ENCODE data around the gene ACVR2A. TPM values are rescaled to one million over a fixed set of nuclear protein-coding genes. Genes with fewer than 3 reads are reported as not detected.

ACVR2A gene
- polyA plus RNA-seq, 1 donor (not counting 4 experiments of a cell fraction or from before 2014, with no cell fraction given), result 6.6 TPM

- Histone ChIP-seq H3K4me1 (ENCODE audit: control insufficient read depth, extremely low read depth, insufficient read depth, low read length) (peaks cover 2% of the 10 kb centered on the region), H4K20me1 (ENCODE audit: control insufficient read depth, extremely low read depth, insufficient read depth, low read length) (no peaks in the 10 kb centered on the region), H3K9me3 (ENCODE audit: control insufficient read depth, low read depth, low read length) (no peaks in the 10 kb centered on the region), H3K36me3 (ENCODE audit: control insufficient read depth in 2 of 2, extremely low read depth in 1 of 2, insufficient read depth in 2 of 2, low read length in 2 of 2) (no peaks in the 10 kb centered on the region), H3K4me3 (ENCODE audit: control insufficient read depth in 2 of 3, extremely low read depth in 1 of 3, insufficient read depth in 2 of 3, low read depth in 1 of 3, low read length in 3 of 3) (no peak overlapping the region), H3K9ac (ENCODE audit: control insufficient read depth, extremely low read depth, insufficient read depth, low read length) (no peak overlapping the region), H3K79me2 (ENCODE audit: control insufficient read depth, insufficient read depth, low read length) (peaks cover 32% of the 10 kb centered on the region), H3K27me3 (ENCODE audit: control insufficient read depth, extremely low read depth, insufficient read depth, low read length) (no peaks in the 10 kb centered on the region), H3K9me1 (ENCODE audit: control insufficient read depth, extremely low read depth, insufficient read depth, low read length) (no peaks in the 10 kb centered on the region), H3K4me2 (ENCODE audit: control insufficient read depth, extremely low read depth, insufficient read depth, low read depth, low read length) (no peak overlapping the region), H2AFZ (ENCODE audit: control insufficient read depth, low read length) (no peak overlapping the region), H3K27ac (ENCODE audit: control insufficient read depth, insufficient read depth, low read length) (no peak overlapping the region)
- TF ChIP-seq EZH2 (IDR thresholded peaks at IDR 0.05; ENCODE audit: low read length) (no peak), CTCF (optimal IDR thresholded peaks at IDR 0.05 in 1 of 3, IDR thresholded peaks at IDR 0.05 in 1 of 3, conservative IDR thresholded peaks at IDR 0.05 in 1 of 3; ENCODE audit: extremely low read depth in 1 of 3, insufficient read depth in 2 of 3, low read length in 3 of 3) (no peak)
- DNase-seq (ENCODE audit: low read depth, low spot score) (no peak), FAIRE-seq (peak; percentile 53)
- dilution Hi-C loops (cut with MboI; ENCODE audit: extremely low pct_ligation_motif_present, low sequenced_read_pairs), result no loop called here
Observed at GRCh38 chr2:147867050-147867449, 22.2 kb downstream of the ACVR2A start.

GRCh38 chr2:147869934-147870333 lies 25.1 kb downstream of the ACVR2A start:
- Histone ChIP-seq H3K27ac (ENCODE audit: control insufficient read depth, insufficient read depth, low read length) (no peak overlapping the region), H2AFZ (ENCODE audit: control insufficient read depth, low read length) (no peak overlapping the region), H3K79me2 (ENCODE audit: control insufficient read depth, insufficient read depth, low read length) (peaks cover 35% of the 10 kb centered on the region), H3K36me3 (ENCODE audit: control insufficient read depth in 2 of 2, extremely low read depth in 1 of 2, insufficient read depth in 2 of 2, low read length in 2 of 2) (no peaks in the 10 kb centered on the region), H3K4me2 (ENCODE audit: control insufficient read depth, extremely low read depth, insufficient read depth, low read depth, low read length) (no peak overlapping the region), H3K4me3 (ENCODE audit: control insufficient read depth in 2 of 3, extremely low read depth in 1 of 3, insufficient read depth in 2 of 3, low read depth in 1 of 3, low read length in 3 of 3) (no peak overlapping the region), H3K9me3 (ENCODE audit: control insufficient read depth, low read depth, low read length) (no peaks in the 10 kb centered on the region), H4K20me1 (ENCODE audit: control insufficient read depth, extremely low read depth, insufficient read depth, low read length) (no peaks in the 10 kb centered on the region), H3K9me1 (ENCODE audit: control insufficient read depth, extremely low read depth, insufficient read depth, low read length) (no peaks in the 10 kb centered on the region), H3K4me1 (ENCODE audit: control insufficient read depth, extremely low read depth, insufficient read depth, low read length) (no peaks in the 10 kb centered on the region), H3K27me3 (ENCODE audit: control insufficient read depth, extremely low read depth, insufficient read depth, low read length) (no peaks in the 10 kb centered on the region), H3K9ac (ENCODE audit: control insufficient read depth, extremely low read depth, insufficient read depth, low read length) (no peak overlapping the region)
- DNase-seq (ENCODE audit: low read depth, low spot score) (no peak), FAIRE-seq (no peak)
- TF ChIP-seq CTCF (optimal IDR thresholded peaks at IDR 0.05 in 1 of 3, IDR thresholded peaks at IDR 0.05 in 1 of 3, conservative IDR thresholded peaks at IDR 0.05 in 1 of 3; ENCODE audit: extremely low read depth in 1 of 3, insufficient read depth in 2 of 3, low read length in 3 of 3) (no peak), EZH2 (IDR thresholded peaks at IDR 0.05; ENCODE audit: low read length) (no peak)
- dilution Hi-C loops (cut with MboI; ENCODE audit: extremely low pct_ligation_motif_present, low sequenced_read_pairs), result no loop called here
